GM18517 (cell line): ENCODE results near the gene NDE1.

Experiments used
- ATAC-seq: cut with Tn5 transposase; IDR thresholded peaks from one replicate; pipeline ENCODE4 v1.9.1; 2021; ENCODE audit warnings: mild to moderate bottlenecking, moderate library complexity; ENCODE audit not compliant: unreplicated experiment

NDE1 gene

GRCh38 chr16:15760129-15760528 lies 110.1 kb downstream of the NDE1 start:
- no peak for ATAC-seq

GRCh38 chr16:15764112-15764511 lies 114.1 kb downstream of the NDE1 start:
- no peak for ATAC-seq

- ATAC-seq: no peak
These were observed 115.1 kb downstream of the NDE1 start for GRCh38 chr16:15765116-15765515.

GRCh38 chr16:15765880-15766279 lies 115.8 kb downstream of the NDE1 start:
- ATAC-seq: peak; percentile 70

GRCh38 chr16:15766918-15767317 lies 116.9 kb downstream of the NDE1 start:
- no peak for ATAC-seq

- ATAC-seq: no peak
These were observed 118.2 kb downstream of the NDE1 start for GRCh38 chr16:15768201-15768600.

- no peak for ATAC-seq
These were observed 119.2 kb downstream of the NDE1 start for GRCh38 chr16:15769239-15769638.

- no peak for ATAC-seq
These were observed 120.1 kb downstream of the NDE1 start for GRCh38 chr16:15770107-15770506.

- no peak for ATAC-seq
These were observed 120.5 kb downstream of the NDE1 start for GRCh38 chr16:15770512-15770911.

- ATAC-seq: no peak
These were observed 121.6 kb downstream of the NDE1 start for GRCh38 chr16:15771694-15772093.

- ATAC-seq: no peak
These were observed 122.7 kb downstream of the NDE1 start for GRCh38 chr16:15772579-15773293.

- ATAC-seq: no peak
These were observed 123.9 kb downstream of the NDE1 start for GRCh38 chr16:15773968-15774367.

GRCh38 chr16:15775209-15775608 lies 125.2 kb downstream of the NDE1 start:
- no peak for ATAC-seq

- ATAC-seq: no peak
These were observed 125.7 kb downstream of the NDE1 start for GRCh38 chr16:15775663-15776304.
